Mesendoderm (in vitro differentiated cells): Measurements from ENCODE around the gene PLCD4.

ENCODE experiments used
- DNase-seq: peaks from one replicate; pipeline ENCODE4 v3.0.0; 2013
- H2AK5ac ChIP-seq: 2 replicates; pipeline ENCODE4 v1.6.1; 2013; ENCODE audit warnings: low read length, inconsistent platforms
- H2BK120ac ChIP-seq: 2 replicates; pipeline ENCODE4 v1.6.1; 2013; ENCODE audit warnings: low read depth, mild to moderate bottlenecking, low read length, moderate library complexity, mixed read lengths
- H2BK15ac ChIP-seq: replicated peaks from 2 replicates; pipeline ENCODE4 v1.6.1; 2013; ENCODE audit warnings: low read depth, mild to moderate bottlenecking, moderate library complexity
- H2BK5ac ChIP-seq: 2 replicates; pipeline ENCODE4 v1.6.1; 2013; ENCODE audit warnings: low read length, inconsistent platforms
- H3K18ac ChIP-seq: 2 replicates; pipeline ENCODE4 v1.6.1; 2013; ENCODE audit warnings: mild to moderate bottlenecking, low read length, mixed read lengths
- H3K23ac ChIP-seq: one replicate; pipeline ENCODE4 v1.6.1; 2013; ENCODE audit warnings: low read length
- H3K27ac ChIP-seq: 2 replicates; pipeline ENCODE4 v1.5.1; 2013; ENCODE audit warnings: low read depth, mild to moderate bottlenecking, inconsistent platforms, low read length, moderate library complexity
- H3K27me3 ChIP-seq: 2 replicates; pipeline ENCODE4 v1.6.1; 2013; ENCODE audit warnings: low read length, control low read depth, mild to moderate bottlenecking, inconsistent platforms; ENCODE audit not compliant: insufficient read depth, poor library complexity
- H3K36me3 ChIP-seq: 2 replicates; pipeline ENCODE4 v1.6.1; 2013; ENCODE audit warnings: low read length, inconsistent platforms; ENCODE audit not compliant: control insufficient read depth, insufficient read depth
- H3K4ac ChIP-seq: one replicate; pipeline ENCODE4 v1.6.1; 2013; ENCODE audit warnings: low read depth, mild to moderate bottlenecking, low read length, moderate library complexity
- H3K4me1 ChIP-seq: 2 replicates; pipeline ENCODE4 v1.6.1; 2013; ENCODE audit warnings: low read depth, low read length, inconsistent platforms; ENCODE audit not compliant: control insufficient read depth
- H3K4me2 ChIP-seq: 2 replicates; pipeline ENCODE4 v1.6.1; 2013; ENCODE audit warnings: low read length
- H3K4me3 ChIP-seq: 2 replicates; pipeline ENCODE4 v1.5.1; 2013; ENCODE audit warnings: mild to moderate bottlenecking, low read length
- H3K56ac ChIP-seq: one replicate; pipeline ENCODE4 v1.6.1; 2013; ENCODE audit warnings: low read length
- H3K79me1 ChIP-seq: 2 replicates; pipeline ENCODE4 v1.6.1; 2013; ENCODE audit warnings: low read length, inconsistent platforms
- H3K79me2 ChIP-seq: 2 replicates; pipeline ENCODE4 v1.6.1; 2013; ENCODE audit warnings: mild to moderate bottlenecking, low read length; ENCODE audit not compliant: control insufficient read depth, insufficient read depth
- H3K9ac ChIP-seq: 2 replicates; pipeline ENCODE4 v1.6.1; 2013; ENCODE audit warnings: low read length, inconsistent platforms
- H4K5ac ChIP-seq: one replicate; pipeline ENCODE4 v1.6.1; 2013; ENCODE audit warnings: low read length
- H4K8ac ChIP-seq: one replicate; pipeline ENCODE4 v1.6.1; 2013; ENCODE audit warnings: low read depth, mild to moderate bottlenecking, control low read depth, low read length, moderate library complexity
- WGBS: extraction: QIAGEN DNeasy Blood & Tissue Kit; methylation state at CpG from one replicate; pipeline ENCODE4 v1.1.7; 2013; ENCODE audit warnings: low lambda C conversion rate, missing lambda C conversion rate; ENCODE audit not compliant: insufficient coverage; ENCODE audit errors: extremely low coverage; 5-methylcytosine and 5-hydroxymethylcytosine counted together

Gene PLCD4

GRCh38 chr2:218568190-218569037, 39.3 kb upstream of the PLCD4 start, which contains the start of the genes CNOT9 and USP37:
CNOT9 (plus strand) TSS chr2:218568839; CDS start chr2:218568955, 116 bp downstream.
USP37 (minus strand) TSS chr2:218568351; CDS start chr2:218558653, 9,698 bp downstream.
- H3K18ac ChIP-seq = peak within 1 kb of the TSS; percentile 96
- H3K56ac ChIP-seq = peak within 1 kb of the TSS; percentile 95
- peaks cover 3% of the 10 kb centered on the region for H3K4me1 ChIP-seq
- peak within 1 kb of the TSS; percentile 98 for H3K27ac ChIP-seq
- DNase-seq = peak; percentile 99
- H2BK15ac ChIP-seq = no peak within 1 kb of the TSS
- peak within 1 kb of the TSS; percentile 87 for H3K4me2 ChIP-seq
- H3K36me3 ChIP-seq = no peaks in the 10 kb centered on the region
- H3K27me3 ChIP-seq = no peaks in the 10 kb centered on the region
- peaks cover 58% of the 10 kb centered on the region for H3K79me2 ChIP-seq
- no CpG with 5 or more reads among the region's 77 CpGs for WGBS
- no peak within 1 kb of the TSS for H4K8ac ChIP-seq
- no peak within 1 kb of the TSS for H3K4ac ChIP-seq
- no peak within 1 kb of the TSS for H3K23ac ChIP-seq
- H2BK5ac ChIP-seq = peak within 1 kb of the TSS; percentile 93
- H4K5ac ChIP-seq = no peak within 1 kb of the TSS
- peak within 1 kb of the TSS; percentile 86 for H2BK120ac ChIP-seq
- H3K4me3 ChIP-seq = peak within 1 kb of the TSS; percentile 88
- peak within 1 kb of the TSS; percentile 2 for H2AK5ac ChIP-seq
- peak within 1 kb of the TSS; percentile 94 for H3K9ac ChIP-seq
- peaks cover 8% of the 10 kb centered on the region for H3K79me1 ChIP-seq

DNA sequence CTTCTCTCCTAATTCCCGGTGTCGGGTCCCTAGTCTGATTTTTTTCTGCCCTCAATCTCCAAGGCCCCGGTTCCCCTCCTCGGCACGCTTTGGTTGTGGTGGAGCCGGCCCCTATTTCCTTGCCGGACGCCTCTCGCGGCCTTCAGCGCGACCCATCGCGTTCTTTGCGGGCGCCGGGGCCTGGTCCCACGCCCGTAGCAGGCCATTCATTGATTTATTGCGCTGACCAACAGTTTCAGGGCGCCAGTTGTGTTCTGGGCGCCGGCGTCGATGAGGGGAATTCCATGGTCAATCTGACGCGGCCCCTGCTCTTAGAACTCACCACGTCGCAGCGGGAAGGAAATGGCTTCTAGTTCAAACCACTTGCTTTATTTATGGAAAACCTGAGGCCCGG, 38.7 kb upstream of the PLCD4 start:
- peak overlapping the region; percentile 86 for H2BK120ac ChIP-seq
- H3K36me3 ChIP-seq = no peaks in the 10 kb centered on the region

DNA sequence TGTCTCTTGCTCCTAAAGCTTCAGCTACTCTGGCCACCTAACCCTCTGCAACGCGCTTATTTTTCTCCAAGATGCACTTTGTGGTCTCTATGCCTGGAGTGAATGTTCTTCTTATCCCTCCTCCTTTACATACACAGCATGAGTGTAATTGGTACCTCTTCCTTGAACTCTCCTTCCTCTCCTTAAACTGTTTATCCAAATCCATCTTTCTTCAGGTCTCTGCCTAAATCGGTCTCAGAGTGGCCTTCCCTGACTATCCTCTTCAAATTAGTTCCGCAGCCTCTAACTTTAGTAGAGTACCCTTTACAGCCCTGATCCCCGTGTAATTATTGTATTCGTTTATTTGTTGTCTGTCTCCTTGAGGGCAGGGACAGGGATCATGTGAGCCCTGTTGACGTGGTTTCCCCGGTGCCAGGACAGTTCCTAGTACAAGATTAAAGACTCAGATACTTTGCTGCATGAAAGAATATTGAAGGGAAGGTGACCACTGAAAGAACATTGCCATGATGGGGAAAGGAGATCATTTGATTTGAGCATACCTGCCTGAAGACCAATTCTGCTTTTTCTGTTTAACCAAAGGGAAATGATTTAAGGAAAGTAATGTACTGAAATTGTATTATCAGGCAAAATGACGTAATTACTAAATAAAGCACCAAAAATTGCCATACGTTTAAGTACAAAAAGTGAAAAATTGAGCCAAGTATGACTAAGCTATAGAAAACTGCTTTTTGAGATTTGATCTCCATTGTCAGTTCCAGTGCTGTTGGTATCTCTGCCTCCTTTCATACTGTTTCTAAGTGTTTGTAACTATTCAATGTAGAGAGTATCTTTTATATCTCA, 37.8 kb upstream of the PLCD4 start:
- Histone ChIP-seq H3K36me3 (no peaks in the 10 kb centered on the region), H3K79me2 (peaks cover 58% of the 10 kb centered on the region), H3K18ac (no peak overlapping the region), H4K8ac (no peak overlapping the region), H2BK15ac (no peak overlapping the region), H3K27ac (peak overlapping the region; percentile 98), H4K5ac (no peak overlapping the region), H3K9ac (peak overlapping the region; percentile 94), H2BK120ac (no peak overlapping the region), H2AK5ac (peak overlapping the region; percentile 2), H3K27me3 (no peaks in the 10 kb centered on the region), H3K4me2 (peak overlapping the region; percentile 87), H3K4me3 (peak overlapping the region; percentile 88), H3K56ac (peak overlapping the region; percentile 95), H2BK5ac (no peak overlapping the region), H3K4ac (peak overlapping the region; percentile 42), H3K23ac (no peak overlapping the region), H3K79me1 (peaks cover 7% of the 10 kb centered on the region), H3K4me1 (peaks cover 3% of the 10 kb centered on the region)
- peak; percentile 55 for DNase-seq
- no CpG with 5 or more reads among the region's 10 CpGs for WGBS

More for the DNA sequence above, 38.7 kb upstream of the PLCD4 start:
- Histone ChIP-seq H3K4ac (no peak overlapping the region), H3K79me1 (peaks cover 8% of the 10 kb centered on the region), H2AK5ac (no peak overlapping the region), H2BK15ac (no peak overlapping the region), H3K27me3 (no peaks in the 10 kb centered on the region), H3K27ac (peak overlapping the region; percentile 98), H3K4me2 (peak overlapping the region; percentile 87), H3K23ac (no peak overlapping the region), H2BK5ac (peak overlapping the region; percentile 78), H3K18ac (peak overlapping the region; percentile 96), H3K56ac (peak overlapping the region; percentile 95), H4K5ac (no peak overlapping the region), H3K4me1 (peaks cover 3% of the 10 kb centered on the region), H3K79me2 (peaks cover 57% of the 10 kb centered on the region), H3K4me3 (peak overlapping the region; percentile 88), H3K9ac (peak overlapping the region; percentile 94), H4K8ac (no peak overlapping the region)
- peak; percentile 72 for DNase-seq
- no CpG with 5 or more reads among the region's 31 CpGs for WGBS

- H3K23ac ChIP-seq = no peak overlapping the region
- no peak overlapping the region for H2BK5ac ChIP-seq
- H4K8ac ChIP-seq = no peak overlapping the region
- H2BK15ac ChIP-seq = no peak overlapping the region
- no peaks in the 10 kb centered on the region for H3K27me3 ChIP-seq
- no peak overlapping the region for H3K4me3 ChIP-seq
- H3K36me3 ChIP-seq = no peaks in the 10 kb centered on the region
- peaks cover 65% of the 10 kb centered on the region for H3K79me2 ChIP-seq
- no peak overlapping the region for H2BK120ac ChIP-seq
- H4K5ac ChIP-seq = no peak overlapping the region
- H3K79me1 ChIP-seq = peaks cover 7% of the 10 kb centered on the region
- no peak overlapping the region for H3K18ac ChIP-seq
- H3K56ac ChIP-seq = no peak overlapping the region
- H3K4me2 ChIP-seq = no peak overlapping the region
- no peak overlapping the region for H2AK5ac ChIP-seq
- DNase-seq = no peak
- no peak overlapping the region for H3K27ac ChIP-seq
- peak overlapping the region; percentile 27 for H3K9ac ChIP-seq
- H3K4me1 ChIP-seq = peaks cover 3% of the 10 kb centered on the region
- WGBS = no CpG with 5 or more reads among the region's 6 CpGs
- H3K4ac ChIP-seq = no peak overlapping the region
These were observed 36.8 kb upstream of the PLCD4 start for GRCh38 chr2:218570850-218571249.

- Histone ChIP-seq H2AK5ac (no peak overlapping the region), H3K4me3 (no peak overlapping the region), H4K8ac (no peak overlapping the region), H3K9ac (no peak overlapping the region), H3K4me1 (no peaks in the 10 kb centered on the region), H2BK15ac (no peak overlapping the region), H3K23ac (no peak overlapping the region), H3K79me1 (peaks cover 11% of the 10 kb centered on the region), H3K36me3 (peaks cover 2% of the 10 kb centered on the region), H3K79me2 (peaks cover 45% of the 10 kb centered on the region), H3K18ac (no peak overlapping the region), H3K56ac (no peak overlapping the region), H2BK5ac (no peak overlapping the region), H4K5ac (no peak overlapping the region), H3K27me3 (no peaks in the 10 kb centered on the region), H2BK120ac (no peak overlapping the region), H3K27ac (no peak overlapping the region), H3K4ac (no peak overlapping the region), H3K4me2 (no peak overlapping the region)
- DNase-seq = no peak
- WGBS = no CpG with 5 or more reads among the region's 4 CpGs
These were observed 30.8 kb upstream of the PLCD4 start for GRCh38 chr2:218576854-218577253.
